GM19239 (cell line): ENCODE data around the gene INIP.
A peak's percentile ranks its signal among the peaks of the same experiment; 100 is the strongest.

Experiments used
- DNase-seq: peaks from one replicate; pipeline ENCODE4 v3.0.0; 2011; ENCODE audit warnings: low spot score; ENCODE audit not compliant: insufficient read length
- FAIRE-seq: peaks from 2 replicates; lab custom pipeline; 2011; peaks lifted over from hg19 to GRCh38; lab: Jason Lieb, UNC

Gene INIP

GRCh38 chr9:112717661-112718331, at the start of gene INIP:
TSS of gene INIP (minus strand) at chr9:112718117. CDS start at chr9:112716485, 1,632 bp downstream.
- FAIRE-seq (peak; percentile 85), DNase-seq (peak; percentile 83)

- FAIRE-seq (no peak), DNase-seq (no peak)
Observed at GRCh38 chr9:112765281-112765680, 47.4 kb upstream of the INIP start.

GRCh38 chr9:112764837-112765236, 46.9 kb upstream of the INIP start:
- DNase-seq (no peak), FAIRE-seq (no peak)

- DNase-seq, result no peak
- no peak for FAIRE-seq
Observed at GRCh38 chr9:112764344-112764743, 46.4 kb upstream of the INIP start.

GRCh38 chr9:112762726-112763518, 45.0 kb upstream of the INIP start:
- no peak for DNase-seq
- no peak for FAIRE-seq

GRCh38 chr9:112761912-112762655, 44.2 kb upstream of the INIP start:
- DNase-seq, result no peak
- no peak for FAIRE-seq

GRCh38 chr9:112760821-112761220, 42.9 kb upstream of the INIP start:
- FAIRE-seq (no peak), DNase-seq (no peak)

GRCh38 chr9:112757940-112758339, 40.0 kb upstream of the INIP start:
- no peak for DNase-seq
- no peak for FAIRE-seq

- DNase-seq (no peak), FAIRE-seq (no peak)
Observed at GRCh38 chr9:112757282-112757883, 39.5 kb upstream of the INIP start.

- no peak for FAIRE-seq
- DNase-seq, result no peak
Observed at GRCh38 chr9:112755675-112756074, 37.8 kb upstream of the INIP start.

- DNase-seq (no peak), FAIRE-seq (no peak)
Observed at GRCh38 chr9:112755016-112755427, 37.1 kb upstream of the INIP start.

- DNase-seq, result no peak
- FAIRE-seq, result no peak
Observed at GRCh38 chr9:112754578-112754977, 36.7 kb upstream of the INIP start.

GRCh38 chr9:112753725-112754124, 35.8 kb upstream of the INIP start:
- FAIRE-seq, result no peak

GRCh38 chr9:112752334-112753125, 34.6 kb upstream of the INIP start:
- DNase-seq (no peak), FAIRE-seq (no peak)

More at GRCh38 chr9:112753725-112754124, 35.8 kb upstream of the INIP start:
- no peak for DNase-seq

- DNase-seq (peak; percentile 65), FAIRE-seq (no peak)
Observed at GRCh38 chr9:112751056-112751795, 33.3 kb upstream of the INIP start.

GRCh38 chr9:112750764-112751055, 32.8 kb upstream of the INIP start:
- DNase-seq (peak; percentile 56), FAIRE-seq (no peak)

- no peak for FAIRE-seq
- peak; percentile 88 for DNase-seq
Observed at GRCh38 chr9:112750016-112750763, 32.3 kb upstream of the INIP start, which contains the start of gene SNX30. TSS of gene SNX30 (plus strand) at chr9:112750760. CDS start at chr9:112751002, 242 bp downstream.

- DNase-seq (no peak), FAIRE-seq (no peak)
Observed at GRCh38 chr9:112747094-112747493, 29.2 kb upstream of the INIP start.
